ENCODE measurements around the gene NBEA.

NBEA gene

GRCh38 chr13:34964558-34964957, 22.5 kb downstream of the NBEA start:
- TF ChIP-seq, protein P1, sequence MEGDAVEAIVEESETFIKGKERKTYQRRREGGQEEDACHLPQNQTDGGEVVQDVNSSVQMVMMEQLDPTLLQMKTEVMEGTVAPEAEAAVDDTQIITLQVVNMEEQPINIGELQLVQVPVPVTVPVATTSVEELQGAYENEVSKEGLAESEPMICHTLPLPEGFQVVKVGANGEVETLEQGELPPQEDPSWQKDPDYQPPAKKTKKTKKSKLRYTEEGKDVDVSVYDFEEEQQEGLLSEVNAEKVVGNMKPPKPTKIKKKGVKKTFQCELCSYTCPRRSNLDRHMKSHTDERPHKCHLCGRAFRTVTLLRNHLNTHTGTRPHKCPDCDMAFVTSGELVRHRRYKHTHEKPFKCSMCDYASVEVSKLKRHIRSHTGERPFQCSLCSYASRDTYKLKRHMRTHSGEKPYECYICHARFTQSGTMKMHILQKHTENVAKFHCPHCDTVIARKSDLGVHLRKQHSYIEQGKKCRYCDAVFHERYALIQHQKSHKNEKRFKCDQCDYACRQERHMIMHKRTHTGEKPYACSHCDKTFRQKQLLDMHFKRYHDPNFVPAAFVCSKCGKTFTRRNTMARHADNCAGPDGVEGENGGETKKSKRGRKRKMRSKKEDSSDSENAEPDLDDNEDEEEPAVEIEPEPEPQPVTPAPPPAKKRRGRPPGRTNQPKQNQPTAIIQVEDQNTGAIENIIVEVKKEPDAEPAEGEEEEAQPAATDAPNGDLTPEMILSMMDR (IDR thresholded peaks at IDR 0.05) = no peak

- TF ChIP-seq, protein P1 (IDR thresholded peaks at IDR 0.05) = no peak
Observed at GRCh38 chr13:34967851-34968562, 25.9 kb downstream of the NBEA start.

- TF ChIP-seq, protein P1 (IDR thresholded peaks at IDR 0.05) = no peak
Observed at GRCh38 chr13:34970961-34971360, 28.9 kb downstream of the NBEA start.

DNA sequence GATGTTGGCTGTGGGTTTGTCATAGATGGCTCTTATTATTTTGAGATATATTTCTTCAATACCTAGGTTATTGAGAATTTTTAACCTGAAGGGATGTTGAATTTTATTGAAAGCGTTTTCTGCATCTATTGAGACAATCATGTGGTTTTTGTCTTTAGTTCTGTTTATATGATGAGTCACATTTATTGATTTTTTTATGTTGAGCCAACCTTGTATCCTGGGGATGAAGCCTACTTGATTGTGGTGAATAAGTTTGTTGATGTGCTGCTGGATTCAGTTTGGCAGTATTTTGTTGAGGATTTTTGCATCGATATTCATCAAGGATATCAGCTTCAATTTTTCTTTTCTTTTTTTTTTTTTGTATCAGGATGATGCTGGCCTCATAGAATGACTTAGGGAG, 29.4 kb downstream of the NBEA start:
- TF ChIP-seq, protein P1 (IDR thresholded peaks at IDR 0.05) = no peak

GRCh38 chr13:34988330-34988791, 46.3 kb downstream of the NBEA start:
- TF ChIP-seq, protein P1 (IDR thresholded peaks at IDR 0.05) = no peak

DNA sequence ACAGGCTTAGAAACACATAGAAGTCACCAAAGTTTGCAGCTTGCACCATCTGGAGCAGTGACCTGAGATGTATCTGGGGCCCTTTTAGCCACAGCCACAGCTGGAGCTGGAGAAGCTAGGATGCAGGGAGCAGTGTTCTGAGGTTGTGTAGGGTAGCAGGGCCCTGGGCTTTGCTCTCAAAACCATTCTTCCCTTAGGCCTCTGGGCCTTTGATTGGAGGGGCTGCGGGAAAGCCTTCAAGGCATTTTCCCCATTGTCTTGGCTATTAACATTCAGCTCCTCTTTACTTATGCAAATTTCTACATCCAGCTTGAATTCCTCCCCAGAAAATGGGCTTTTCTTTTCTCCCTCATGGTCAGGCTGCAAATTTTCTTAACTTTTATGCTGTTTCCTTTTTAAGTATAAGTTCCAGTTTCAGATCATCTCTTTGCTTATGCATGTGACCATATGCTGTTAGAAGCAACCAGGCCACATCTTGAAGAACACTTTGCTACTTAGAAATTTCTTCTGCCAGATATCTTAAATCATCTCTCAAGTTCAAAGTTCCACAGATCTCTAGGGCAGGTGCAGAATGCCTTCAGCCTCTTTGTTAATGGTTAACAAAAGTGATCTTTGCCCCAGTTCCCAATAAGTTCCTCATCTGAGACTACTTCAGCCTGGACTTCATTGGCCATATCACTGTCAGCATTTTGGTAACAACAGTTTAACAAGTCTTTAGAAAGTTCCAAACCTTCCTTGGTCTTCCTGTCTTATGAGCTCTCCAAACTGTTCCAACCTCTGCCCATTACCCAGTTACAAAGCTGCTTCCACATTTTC, 48.5 kb downstream of the NBEA start:
- TF ChIP-seq, protein P1 (IDR thresholded peaks at IDR 0.05) = no peak

DNA sequence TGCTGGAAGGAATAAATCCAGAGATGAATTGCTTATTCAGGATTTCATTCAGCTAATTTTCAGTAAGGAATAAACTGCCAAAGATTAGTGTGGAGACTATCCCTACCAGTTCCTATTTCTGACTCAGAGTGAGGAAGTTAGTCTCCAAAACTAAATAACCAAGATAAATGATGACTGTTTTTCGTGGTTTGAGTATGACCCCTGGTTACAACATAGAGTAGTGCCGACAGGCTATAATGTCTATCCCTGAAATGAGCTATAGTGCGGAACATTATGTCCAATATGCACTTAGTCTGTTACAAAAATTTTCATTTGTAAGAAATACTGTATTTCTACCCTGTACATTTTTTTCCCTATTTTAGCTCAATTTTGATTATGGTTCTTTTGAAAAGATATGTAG, 51.4 kb downstream of the NBEA start:
- TF ChIP-seq, protein P1 (IDR thresholded peaks at IDR 0.05) = no peak

Measured in LNCAP (cell line).